HG03064 (cell line): Measurements from ENCODE around the gene KCND2.

Experiments used
- ATAC-seq: cut with Tn5 transposase; IDR thresholded peaks from one replicate; pipeline ENCODE4 v1.9.1; 2021; ENCODE audit warnings: low read depth; ENCODE audit not compliant: unreplicated experiment

Gene KCND2

GRCh38 chr7:120307991-120308545 is 35.1 kb downstream of the KCND2 start:
- no peak for ATAC-seq

GRCh38 chr7:120311028-120311788 is 38.2 kb downstream of the KCND2 start:
- no peak for ATAC-seq

GRCh38 chr7:120320218-120320961 is 47.4 kb downstream of the KCND2 start:
- no peak for ATAC-seq

GRCh38 chr7:120327054-120327453 is 54.1 kb downstream of the KCND2 start:
- no peak for ATAC-seq

GRCh38 chr7:120332433-120332832 is 59.5 kb downstream of the KCND2 start:
- ATAC-seq = no peak

GRCh38 chr7:120334475-120334874 is 61.5 kb downstream of the KCND2 start:
- ATAC-seq = peak; percentile 96

- no peak for ATAC-seq
These were observed 64.4 kb downstream of the KCND2 start for GRCh38 chr7:120337308-120337907.

GRCh38 chr7:120344276-120344675 is 71.3 kb downstream of the KCND2 start:
- ATAC-seq = no peak

- no peak for ATAC-seq
These were observed 80.2 kb downstream of the KCND2 start for GRCh38 chr7:120353171-120353570.

- peak; percentile 98 for ATAC-seq
These were observed 87.9 kb downstream of the KCND2 start for GRCh38 chr7:120360918-120361317.

GRCh38 chr7:120363414-120363813 is 90.4 kb downstream of the KCND2 start:
- ATAC-seq = no peak

- ATAC-seq = no peak
These were observed 98.0 kb downstream of the KCND2 start for GRCh38 chr7:120370954-120371353.

GRCh38 chr7:120373174-120373573 is 100.2 kb downstream of the KCND2 start:
- ATAC-seq = no peak

- no peak for ATAC-seq
These were observed 121.6 kb downstream of the KCND2 start for GRCh38 chr7:120394595-120394994.

- peak; percentile 81 for ATAC-seq
These were observed 122.6 kb downstream of the KCND2 start for GRCh38 chr7:120395526-120396019.

- no peak for ATAC-seq
These were observed 125.5 kb downstream of the KCND2 start for GRCh38 chr7:120398284-120399000.

- peak; percentile 36 for ATAC-seq
These were observed 128.0 kb downstream of the KCND2 start for GRCh38 chr7:120400806-120401455.

GRCh38 chr7:120402079-120402767 is 129.2 kb downstream of the KCND2 start:
- ATAC-seq = peak; percentile 60

- ATAC-seq = no peak
These were observed 129.8 kb downstream of the KCND2 start for GRCh38 chr7:120402801-120403200.
